ENCODE measurements around the gene ITGB4.
"Not testable (repeated sequence)": the region's sequence is repeated elsewhere in the genome, so short reads cannot be mapped to it uniquely, and the experiment has no call there.

The ITGB4 gene

DNA sequence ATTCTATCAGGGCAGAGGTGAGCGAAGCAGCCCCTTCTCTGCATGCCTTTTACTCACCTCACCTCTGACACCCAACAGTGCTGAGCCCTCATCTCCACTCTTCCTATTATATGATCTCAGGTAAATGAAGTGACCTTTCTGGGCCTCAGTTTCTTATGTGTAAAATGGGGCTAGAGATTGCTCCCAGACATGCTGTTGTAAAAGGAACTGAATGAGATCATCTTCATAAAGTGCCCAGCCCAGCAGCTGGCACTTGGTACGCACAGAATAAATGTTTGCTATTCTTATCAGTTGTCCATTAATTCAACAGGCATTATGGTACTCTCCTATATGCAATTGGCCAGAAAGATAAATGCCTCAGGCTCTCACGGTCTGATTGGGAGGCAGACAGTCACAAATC is 48.3 kb downstream of the ITGB4 start:
- FAIRE-seq (no peak), DNase-seq (ENCODE audit: low spot score) (no peak)

DNA sequence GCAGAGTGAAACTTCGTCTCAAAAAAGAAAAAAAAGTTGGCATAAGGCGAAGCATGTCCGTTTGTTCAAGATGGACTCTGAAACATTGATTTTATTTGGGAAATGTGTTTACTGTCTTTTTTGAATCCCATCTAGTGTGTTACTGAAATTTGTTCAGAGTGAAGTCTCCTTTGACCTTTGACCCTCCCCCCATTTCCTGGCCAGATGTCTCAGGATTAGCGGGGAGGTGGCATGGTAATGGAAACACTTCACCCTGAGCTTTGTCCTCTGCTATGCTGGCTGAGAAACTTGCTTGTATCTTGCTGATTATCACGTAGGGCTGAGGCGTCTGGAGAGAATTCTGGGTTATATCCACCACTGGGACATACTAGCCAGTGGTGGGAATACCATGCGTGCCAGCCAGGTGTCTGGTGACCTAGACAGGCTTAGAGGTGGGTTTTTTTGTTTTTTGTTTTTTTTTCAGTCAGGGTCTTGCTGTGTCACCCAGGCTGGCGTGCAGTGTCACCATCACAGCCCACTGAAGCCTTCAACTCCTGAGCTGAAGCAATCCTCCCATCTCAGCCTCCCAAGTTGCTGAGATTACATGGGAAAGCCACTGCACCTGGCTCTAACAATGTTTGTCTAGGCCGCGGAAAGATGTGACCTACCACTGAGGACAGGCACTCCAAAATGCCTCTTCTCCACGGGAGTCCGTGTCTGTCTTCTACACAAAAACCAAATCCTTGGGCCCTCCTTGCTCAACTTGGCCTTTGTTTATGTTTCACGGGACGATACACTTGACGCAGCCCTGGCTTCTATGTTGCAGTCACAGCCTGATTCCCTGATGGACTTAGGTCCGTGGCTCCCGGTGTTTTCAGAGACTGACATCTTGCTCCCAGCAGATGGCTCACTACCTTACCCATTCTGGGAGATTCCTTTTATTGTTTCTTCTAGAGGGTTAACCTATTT is 50.3 kb downstream of the ITGB4 start:
- no peak for DNase-seq (ENCODE audit: low spot score)
- FAIRE-seq: no peak

DNA sequence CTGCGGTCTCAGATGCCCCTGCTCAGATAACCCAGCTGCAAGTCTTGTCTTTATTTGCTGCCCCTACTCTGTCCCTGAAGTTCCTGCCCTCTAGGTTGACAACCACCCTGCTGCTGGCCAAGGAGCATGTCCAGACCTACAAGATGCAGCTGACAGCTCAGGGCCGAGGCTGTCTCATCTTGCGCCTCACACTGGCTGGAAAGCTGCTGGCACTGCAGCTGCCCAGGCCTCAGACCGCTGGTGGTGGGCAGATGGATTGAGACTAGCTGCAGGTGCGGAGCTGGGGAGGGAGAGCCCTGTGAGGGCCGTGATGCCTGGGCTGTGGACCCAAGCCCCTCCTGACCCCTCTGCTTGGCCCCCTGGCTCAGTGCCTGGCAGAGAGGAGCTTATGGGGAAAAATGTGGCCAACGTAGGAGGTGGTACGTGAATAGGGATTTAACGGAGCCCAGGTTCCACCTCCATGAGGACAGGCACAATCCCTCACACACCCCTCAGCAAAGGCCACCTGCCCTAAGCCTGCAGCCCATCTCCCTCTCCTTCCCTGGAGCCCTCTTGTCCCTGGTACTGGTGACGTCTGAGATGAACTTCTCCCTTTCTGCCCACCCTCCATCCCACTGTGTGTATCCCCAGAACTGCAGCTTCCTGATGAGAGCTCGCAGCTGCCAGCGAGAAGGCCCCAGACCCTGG is 52.0 kb downstream of the ITGB4 start:
- FAIRE-seq: no peak
- DNase-seq (ENCODE audit: low spot score): no peak

DNA sequence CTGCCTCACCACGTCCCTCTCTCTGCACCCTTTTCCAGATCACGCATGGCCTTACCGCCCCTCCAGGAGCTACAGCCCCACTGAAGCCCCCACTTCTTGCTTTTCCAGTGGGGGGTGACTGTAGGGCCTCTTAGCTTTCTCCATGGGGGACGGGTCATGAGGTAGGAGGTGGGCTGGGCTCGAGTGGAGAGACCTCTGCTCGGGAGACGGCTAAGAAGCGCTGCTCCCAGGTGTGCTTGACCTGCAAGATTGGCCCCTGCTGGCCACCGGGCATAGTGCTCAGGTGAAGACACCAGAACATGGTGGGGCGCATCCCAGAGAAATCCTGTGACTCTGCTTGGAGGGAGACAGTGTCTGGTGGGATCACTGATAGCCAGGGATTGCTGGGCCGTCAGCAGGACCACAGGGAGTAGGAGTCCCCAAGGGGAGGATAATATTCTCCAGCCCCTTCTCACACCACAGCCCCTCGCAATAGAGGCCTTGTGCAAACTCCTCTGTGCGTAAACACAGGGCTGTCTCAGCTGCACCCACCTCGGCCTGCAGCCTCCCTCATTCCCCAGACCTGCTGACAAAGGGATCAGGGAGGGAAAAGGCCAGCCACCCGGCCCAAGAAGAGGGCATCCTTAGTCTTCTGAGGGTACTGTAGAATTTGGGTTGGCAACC is 52.7 kb downstream of the ITGB4 start:
- no peak for FAIRE-seq
- DNase-seq (ENCODE audit: low spot score): no peak

DNA sequence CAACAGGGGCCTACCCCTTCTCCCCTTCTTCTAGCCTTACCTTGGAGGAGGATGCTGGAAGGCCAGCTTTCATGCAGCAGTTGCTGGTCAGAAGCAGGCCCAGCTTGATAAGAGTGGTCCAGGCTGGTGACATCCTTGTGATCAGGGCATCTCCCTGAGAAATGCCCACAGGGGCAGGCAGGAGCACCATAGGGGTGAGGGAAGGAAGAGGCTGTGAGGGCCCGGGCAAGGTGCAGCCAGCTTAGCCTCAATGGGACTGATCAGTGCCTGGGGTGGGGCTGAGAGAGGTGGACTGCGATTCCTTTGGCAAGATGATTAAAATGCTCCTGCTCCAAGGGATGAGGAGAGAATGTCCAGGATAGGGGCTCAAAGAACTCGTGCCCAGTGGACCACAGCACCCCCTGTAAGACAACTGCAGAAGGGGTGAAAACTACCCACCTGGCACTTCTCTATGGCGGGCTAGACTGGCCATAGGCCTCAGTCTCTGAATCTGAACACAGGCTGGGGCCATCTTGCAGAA is 53.3 kb downstream of the ITGB4 start:
- DNase-seq (ENCODE audit: low spot score) (no peak), FAIRE-seq (no peak)

DNA sequence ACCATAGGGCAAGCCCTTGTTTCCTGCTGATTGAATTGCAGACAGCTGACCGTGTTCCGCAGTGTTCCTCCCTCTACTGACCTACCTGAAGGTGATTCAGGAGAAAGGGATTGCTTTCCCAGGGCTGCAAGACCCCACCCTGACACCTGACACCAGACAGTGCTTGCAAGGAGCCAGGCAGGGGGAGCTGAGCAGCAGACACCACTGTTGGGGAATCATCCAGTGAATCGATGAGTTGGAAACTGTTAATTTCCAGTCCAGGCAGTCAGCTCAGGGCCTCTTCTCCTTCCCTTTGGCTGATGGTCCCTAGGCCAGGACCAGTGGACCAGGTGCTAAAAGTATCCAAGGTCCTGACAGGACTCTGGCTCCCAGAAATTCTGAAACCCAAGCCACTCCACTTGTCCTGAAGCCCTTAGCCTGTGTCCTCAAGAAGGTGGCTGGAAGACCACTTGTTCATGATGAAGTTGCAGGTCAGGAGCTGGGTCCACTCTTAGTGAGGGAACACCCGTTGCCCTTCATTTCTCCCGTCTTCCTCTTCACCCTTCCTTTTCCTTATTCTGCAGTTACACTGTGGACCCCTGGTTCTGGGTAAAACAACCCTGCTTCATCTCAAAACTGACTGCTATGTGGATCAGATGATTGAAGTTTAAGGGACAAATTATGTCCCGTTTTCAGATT is 53.9 kb downstream of the ITGB4 start:
- FAIRE-seq (no peak), DNase-seq (ENCODE audit: low spot score) (no peak)

DNA sequence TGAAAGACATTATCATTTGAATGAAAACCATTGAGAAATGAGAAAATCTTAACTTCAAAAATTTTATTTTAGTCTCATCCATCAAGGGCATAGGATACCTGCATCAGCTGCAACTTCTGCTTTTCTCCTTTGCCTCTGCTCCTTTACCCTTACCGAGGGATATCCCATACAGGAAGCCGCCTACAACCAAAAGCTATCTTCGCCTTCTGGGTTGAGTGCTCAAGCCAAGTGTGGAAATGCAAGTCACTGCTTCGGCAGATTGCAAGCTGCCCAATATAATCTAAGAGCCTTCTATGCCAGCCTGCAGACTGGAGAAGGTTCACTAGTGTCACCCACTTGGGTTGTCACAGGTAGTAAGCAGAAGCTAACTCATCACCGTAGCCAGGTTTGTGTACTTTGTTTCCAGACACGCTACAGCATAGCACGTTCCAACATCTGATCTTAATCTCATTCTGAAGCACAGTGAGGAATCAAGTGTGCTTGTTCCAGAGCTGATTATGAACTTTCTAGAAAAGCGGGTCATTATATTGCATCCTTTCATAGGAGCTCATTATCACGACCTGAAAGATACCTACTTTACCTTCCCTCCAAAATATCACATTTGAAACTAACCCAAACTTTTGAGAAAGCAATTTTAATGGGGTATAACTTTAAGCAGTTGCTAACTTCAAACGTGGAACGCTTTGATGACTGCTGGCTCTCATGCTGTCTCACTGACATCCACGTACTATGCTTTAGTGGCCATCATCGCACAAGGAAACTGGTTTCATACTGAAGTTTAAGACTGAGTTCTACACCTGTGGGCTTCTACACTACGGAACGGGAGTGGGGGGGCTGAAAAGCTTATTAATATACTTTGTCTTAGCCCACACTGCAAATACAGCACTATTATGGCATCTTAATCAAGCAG is 55.4 kb downstream of the ITGB4 start:
- FAIRE-seq (no peak), DNase-seq (ENCODE audit: low spot score) (no peak)

DNA sequence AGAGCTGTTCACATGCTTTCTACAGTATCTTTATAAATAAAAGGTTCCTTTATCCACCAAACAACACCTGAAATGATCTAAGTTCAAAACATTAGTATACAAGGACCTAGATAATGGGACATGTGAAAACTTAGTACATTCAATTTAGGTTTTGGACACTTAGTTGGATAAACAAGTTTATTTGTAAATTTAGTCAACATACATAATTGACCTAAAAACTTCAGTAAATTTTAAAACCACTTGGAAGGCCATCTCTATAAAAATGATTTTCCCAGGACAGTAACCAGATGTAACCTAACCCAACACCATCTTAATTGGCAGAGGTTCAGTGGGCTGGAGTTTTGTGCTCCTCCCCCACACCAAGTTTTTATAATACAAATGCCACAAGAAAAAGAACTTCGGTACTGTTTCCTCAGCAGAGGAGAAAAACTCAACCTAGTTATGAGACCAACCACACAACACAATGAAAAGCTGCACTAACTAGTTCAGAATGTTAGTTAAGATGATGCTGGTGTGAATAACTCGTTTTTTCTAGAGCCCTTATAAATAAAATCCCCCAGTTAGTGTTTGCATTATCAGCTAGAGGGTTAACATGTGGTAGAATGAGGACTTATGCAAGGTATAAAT is 56.1 kb downstream of the ITGB4 start:
- DNase-seq (ENCODE audit: low spot score): no peak
- FAIRE-seq: no peak

DNA sequence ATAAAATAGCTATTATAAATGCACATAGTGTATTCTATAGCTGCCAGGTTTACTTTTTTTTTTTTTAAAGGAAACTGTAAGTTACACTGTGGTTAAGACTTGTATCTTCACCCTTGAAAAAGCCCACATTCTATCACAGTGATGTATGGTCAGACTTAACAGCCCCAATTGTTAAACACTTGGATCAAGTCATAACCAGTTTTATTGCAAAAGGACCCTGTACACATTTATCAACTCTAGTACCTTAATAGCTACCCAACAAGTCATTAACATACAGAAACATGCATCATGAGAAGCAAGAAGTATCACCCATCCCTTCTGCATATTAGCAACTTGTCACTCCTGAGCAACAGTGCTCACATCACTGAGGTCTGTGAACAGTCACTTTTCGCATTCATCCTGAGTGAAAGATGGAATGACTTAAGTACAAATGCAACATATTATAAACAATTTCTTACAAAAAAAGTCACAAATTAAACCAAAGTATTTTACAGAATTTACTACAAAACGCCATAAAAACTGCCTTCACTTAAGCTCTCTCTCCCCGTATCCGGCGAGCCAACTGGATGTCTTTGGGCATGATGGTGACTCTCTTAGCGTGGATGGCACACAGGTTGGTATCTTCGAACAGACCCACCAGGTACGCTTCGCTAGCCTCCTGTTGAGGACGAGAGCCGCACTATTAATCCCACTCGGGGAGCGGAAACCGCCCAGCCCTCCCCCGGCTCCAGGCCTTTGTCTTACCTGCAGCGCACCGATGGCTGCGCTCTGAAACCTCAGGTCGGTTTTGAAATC is 57.0 kb downstream of the ITGB4 start:
- FAIRE-seq; DNase-seq (ENCODE audit: low spot score): not testable (repeated sequence)

DNA sequence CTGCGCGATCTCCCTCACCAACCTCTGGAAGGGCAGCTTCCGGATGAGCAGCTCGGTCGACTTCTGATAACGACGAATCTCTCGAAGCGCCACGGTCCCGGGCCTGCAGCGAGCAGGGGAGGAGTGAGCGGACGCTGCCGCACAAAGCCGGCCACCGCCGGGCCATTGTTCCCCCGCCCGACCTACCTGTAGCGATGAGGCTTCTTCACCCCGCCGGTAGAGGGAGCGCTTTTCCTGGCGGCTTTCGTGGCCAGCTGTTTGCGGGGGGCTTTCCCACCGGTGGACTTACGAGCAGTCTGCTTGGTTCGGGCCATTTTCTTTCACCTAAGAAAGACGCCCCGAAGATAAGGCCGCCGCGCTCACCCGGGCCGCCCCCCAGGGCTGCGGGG is 57.6 kb downstream of the ITGB4 start:
- DNase-seq (ENCODE audit: low spot score) (no peak), FAIRE-seq (no peak)

DNA sequence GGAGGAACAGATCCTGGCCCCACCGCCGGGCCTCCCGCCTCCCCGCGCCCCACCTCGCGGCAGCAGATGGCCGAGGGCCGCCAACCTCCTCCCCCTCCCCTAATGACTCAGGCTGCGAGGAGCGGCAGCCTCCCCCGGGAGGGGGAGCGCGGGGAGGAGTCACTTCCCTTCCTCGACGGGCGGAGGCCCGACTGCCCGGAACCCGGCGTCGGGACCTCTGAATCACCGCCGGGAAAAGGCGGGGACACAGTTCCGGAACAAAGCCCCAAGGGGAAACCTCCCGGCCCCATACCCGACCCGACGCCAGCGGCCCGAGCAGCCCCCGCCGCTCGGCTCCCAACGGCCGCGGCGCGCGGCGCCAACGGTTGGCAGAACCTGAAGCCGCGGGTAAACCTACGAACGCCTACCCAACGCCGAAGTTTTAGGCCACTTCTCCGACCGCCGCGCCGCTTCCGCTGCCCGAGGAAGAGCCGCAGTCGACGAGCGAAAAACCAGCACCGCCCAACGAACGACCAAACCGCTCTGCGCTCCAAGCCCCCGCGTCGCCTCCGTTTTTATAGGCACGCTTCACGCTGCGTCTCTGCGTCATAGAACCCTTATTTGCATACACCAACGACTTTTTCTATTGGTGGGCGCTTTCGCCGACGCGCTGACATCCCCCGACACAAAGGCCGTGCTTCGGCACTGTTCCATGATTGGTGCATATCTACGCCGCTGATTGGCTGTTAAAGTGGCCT is 58.2 kb downstream of the ITGB4 start:
- DNase-seq (ENCODE audit: low spot score): peak; percentile 100
- peak; percentile 95 for FAIRE-seq

DNA sequence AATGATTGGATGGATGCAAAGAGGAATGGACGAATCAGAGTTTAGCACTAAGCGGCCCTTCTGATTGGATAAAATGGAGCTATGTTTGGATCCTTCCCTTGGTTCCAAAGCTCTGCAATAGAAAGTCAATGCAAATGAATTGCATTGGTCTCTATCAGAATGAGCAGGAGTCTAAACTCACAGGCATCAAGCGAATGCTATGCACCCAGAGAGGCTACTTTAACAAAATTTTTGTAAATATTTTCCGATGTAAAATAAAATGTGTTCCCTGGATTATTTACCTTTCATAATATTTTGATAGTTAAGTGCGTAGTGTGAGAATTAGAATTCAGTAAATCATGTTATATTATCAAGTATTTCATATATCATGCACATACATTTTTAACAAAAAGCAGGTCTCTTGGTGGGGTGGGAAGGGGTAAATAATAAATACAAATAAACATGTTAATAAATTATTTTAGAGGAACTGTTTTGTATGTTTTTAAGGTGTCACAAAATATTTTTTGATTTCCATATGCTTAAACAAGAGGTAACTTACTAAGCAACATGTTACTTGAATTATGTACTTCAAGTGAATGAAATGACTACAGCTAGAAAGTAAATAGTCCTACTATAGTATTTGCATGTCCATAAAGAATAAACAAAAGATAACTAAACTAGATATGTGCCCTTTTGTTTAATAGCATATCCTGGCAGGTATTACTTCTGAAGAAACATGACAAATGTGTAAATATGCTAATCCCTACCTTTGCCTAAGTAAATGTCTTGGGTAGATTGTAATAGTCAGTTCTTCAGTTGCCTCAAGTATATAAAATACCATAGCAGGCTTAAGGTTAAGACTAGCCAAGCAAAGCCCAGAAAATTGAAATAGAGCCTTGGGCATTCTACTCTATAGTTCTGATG is 59.0 kb downstream of the ITGB4 start:
- no peak for DNase-seq (ENCODE audit: low spot score)
- FAIRE-seq: no peak

DNA sequence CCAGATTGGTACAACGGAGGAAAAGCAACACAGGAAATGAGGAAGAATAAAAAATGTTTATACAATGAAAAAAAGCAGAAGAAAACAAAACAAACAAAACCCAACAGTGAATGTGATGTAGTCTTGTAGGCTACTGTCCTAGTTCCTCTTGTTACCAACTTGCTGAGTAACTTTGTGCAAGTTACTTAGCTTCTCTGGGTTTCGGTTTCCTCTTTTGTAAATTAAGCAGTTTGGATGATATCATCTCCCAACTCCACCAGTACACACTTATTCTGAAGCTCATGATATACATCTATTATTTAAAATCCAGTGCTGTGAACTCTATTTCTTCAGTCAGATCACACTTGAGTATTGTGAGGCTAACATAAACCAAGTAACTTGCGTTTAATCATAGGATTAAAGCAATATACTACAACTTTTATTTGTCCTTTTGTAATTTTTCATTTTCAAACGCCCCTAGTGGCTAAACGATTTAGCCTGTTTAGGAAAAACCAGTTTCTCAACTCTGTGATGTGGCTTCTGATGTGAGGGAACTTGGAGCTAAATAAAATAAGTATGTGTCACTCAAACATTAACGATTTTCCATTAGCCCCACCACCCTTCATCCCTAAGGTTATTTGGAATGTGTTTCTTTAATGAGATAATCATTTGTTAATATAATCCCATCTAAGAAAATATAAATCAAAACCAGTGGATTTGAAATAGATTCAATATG is 62.0 kb downstream of the ITGB4 start:
- DNase-seq (ENCODE audit: low spot score) (peak; percentile 38), FAIRE-seq (peak; percentile 39)

DNA sequence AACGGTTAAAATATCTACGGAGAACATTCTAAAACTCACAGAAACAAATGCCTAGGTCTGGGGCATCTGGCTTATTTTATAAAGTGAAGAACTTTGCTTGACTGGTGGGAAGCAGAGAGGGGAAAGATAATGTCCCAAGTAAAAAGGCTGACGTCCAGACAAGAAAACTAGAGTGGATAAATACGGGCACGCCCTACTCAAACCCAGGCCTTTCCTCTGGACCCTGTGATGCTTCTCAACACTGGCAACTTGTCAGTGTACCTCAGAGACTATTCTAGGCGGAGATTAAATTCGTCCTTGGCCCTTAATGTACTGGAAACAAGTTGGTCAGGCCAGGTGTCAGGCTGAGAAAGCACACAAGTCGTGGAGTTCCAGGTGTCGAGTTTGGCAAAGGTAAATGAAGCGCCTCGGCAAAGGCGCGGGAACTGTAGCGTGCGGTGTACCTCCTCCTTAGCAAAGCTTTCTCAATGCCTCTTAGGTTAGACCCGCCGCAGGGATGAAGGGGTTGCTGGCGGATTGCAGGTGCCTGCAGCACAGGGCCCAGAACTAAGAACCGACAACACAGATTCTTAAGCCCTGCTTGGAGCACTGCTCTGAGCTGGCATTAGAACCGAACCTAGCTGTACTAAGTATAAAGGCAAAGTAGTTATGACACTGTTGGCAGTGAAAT is 62.7 kb downstream of the ITGB4 start:
- no peak for FAIRE-seq
- DNase-seq (ENCODE audit: low spot score): no peak

DNA sequence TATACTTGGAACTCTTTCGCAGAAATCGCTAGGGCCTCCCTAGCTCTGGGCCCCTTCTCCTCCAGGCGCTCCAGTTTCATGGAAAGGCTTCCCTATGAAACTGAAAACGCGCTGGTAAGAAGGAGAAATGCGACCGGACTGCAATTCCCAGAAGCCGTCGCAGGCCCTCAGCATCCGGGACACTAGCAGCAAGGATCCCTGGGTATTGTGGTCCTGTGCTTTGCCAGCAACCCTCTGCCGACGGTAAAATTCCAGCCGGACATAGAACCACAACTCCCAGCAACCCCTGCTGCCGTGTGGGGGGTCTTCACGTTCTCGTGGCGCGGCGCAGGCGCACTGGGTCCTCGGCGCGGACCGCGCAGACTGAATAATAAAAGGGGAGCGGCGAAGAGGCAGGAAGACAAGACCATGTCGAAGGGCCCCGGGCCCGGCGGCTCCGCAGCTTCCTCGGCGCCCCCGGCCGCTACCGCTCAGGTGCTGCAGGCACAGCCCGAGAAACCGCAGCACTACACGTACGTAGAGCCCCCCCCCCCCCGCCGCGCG is 63.3 kb downstream of the ITGB4 start, which contains the start of gene UNK:
TSS of gene UNK (plus strand) at position 334 of the 543 bp plus-strand sequence. CDS start at position 409, 75 bp downstream.
- FAIRE-seq: peak; percentile 77

More for the DNA sequence above, 63.3 kb downstream of the ITGB4 start, which contains the start of gene UNK:
- DNase-seq (ENCODE audit: low spot score): peak; percentile 98

All from RCC 7860 (cell line).